K562 (cell line): ENCODE results near the gene KLRC3. TPM values are rescaled to one million over a fixed set of nuclear protein-coding genes. Genes with fewer than 3 reads are reported as not detected.
A peak's percentile ranks its signal among the peaks of the same experiment; 100 is the strongest.
"Not testable (repeated sequence)": the region's sequence is repeated elsewhere in the genome, so short reads cannot be mapped to it uniquely, and the experiment has no call there.

Source experiments
- ATAC-seq: fragments of 200-7000 bp; cut with Tn5 transposase; 3 replicates; pipeline ENCODE4 v1.9.1; 2020; ENCODE audit warnings: moderate library complexity
- BruUV-seq: library from RNA; stranded (reverse); fragments of 400-500 nt; replicated peaks from 2 replicates; lab custom pipeline; 2021; lab: Mats Ljungman, UMichigan
- CTCF ChIA-PET: fragments of 300-600 bp; formaldehyde crosslinking; extraction: SDS; loops from one replicate; lab custom pipeline; 2021; ENCODE audit warnings: low intra/inter-chr PET ratio; lab: Yijun Ruan, JAX
- POLR2A ChIA-PET: fragments of 300-600, 350-650 bp; sonication (Branson Sonifier 250); formaldehyde crosslinking; extraction: SDS; loops from one replicate; lab custom pipeline; 2021; ENCODE audit warnings: antibody characterized with exemption, inconsistent platforms; lab: Yijun Ruan, JAX
- DNase-seq, 4 experiments: peaks; one replicate each; pipeline versions ENCODE4 v3.0.0 to v3.0.0-alpha.2; 2011 to 2018; ENCODE audit warnings: low spot score in 3 of 4, mixed read lengths in 3 of 4; ENCODE audit errors: extremely low read depth in 1 of 4
- FAIRE-seq: peaks from 2 replicates; lab custom pipeline; 2011; peaks lifted over from hg19 to GRCh38; lab: Jason Lieb, UNC
- H2AFZ ChIP-seq: 2 replicates; pipeline ENCODE4 v1.6.0; 2011; ENCODE audit warnings: low read depth, low read length, control low read depth, inconsistent platforms
- H3K27ac ChIP-seq: fragments of 200-600 bp; 3 replicates; pipeline ENCODE4 v1.8.0; 2011; ENCODE audit warnings: low read depth, mild to moderate bottlenecking, control low read depth, inconsistent platforms, low read length, moderate library complexity, mixed read lengths; ENCODE audit errors: extremely low read depth
- H3K27me3 ChIP-seq, 2 experiments: fragments of 300-600 bp in 1 of 2; 2 replicates in 1 of 2; 3 replicates in 1 of 2; pipeline versions ENCODE4 v1.6.0 to v1.8.0; 2011; ENCODE audit warnings: inconsistent platforms in 2 of 2, low read length in 2 of 2, mild to moderate bottlenecking in 1 of 2, mixed read lengths in 1 of 2, moderate library complexity in 1 of 2; ENCODE audit not compliant: control insufficient read depth in 2 of 2, insufficient read depth in 2 of 2
- H3K36me3 ChIP-seq: fragments of 300-600 bp; 3 replicates; pipeline ENCODE4 v1.8.0; 2011; ENCODE audit warnings: mild to moderate bottlenecking, low read length, inconsistent platforms; ENCODE audit not compliant: control insufficient read depth, insufficient read depth
- H3K4me1 ChIP-seq, 2 experiments: fragments of 200-600 bp in 1 of 2; replicated peaks in 1 of 2; 2 replicates in 1 of 2; 3 replicates in 1 of 2; pipeline versions ENCODE4 v1.5.1 to v1.8.0; 2011; ENCODE audit warnings: inconsistent platforms in 2 of 2, low read length in 2 of 2, mild to moderate bottlenecking in 1 of 2, mixed read lengths in 1 of 2, moderate library complexity in 1 of 2; ENCODE audit not compliant: control insufficient read depth in 2 of 2, insufficient read depth in 2 of 2
- H3K4me2 ChIP-seq: 2 replicates; pipeline ENCODE4 v1.6.1; 2011; ENCODE audit warnings: low read length, control low read depth, inconsistent platforms, mixed read lengths; ENCODE audit not compliant: insufficient read depth
- H3K4me3 ChIP-seq: fragments of 200-600 bp; sonication (generic), shearing (Covaris generic); 2 replicates; pipeline ENCODE4 v1.5.1; 2016; ENCODE audit warnings: control low read depth, inconsistent platforms
- H3K79me2 ChIP-seq: fragments of 200-600 bp; 3 replicates; pipeline ENCODE4 v1.8.0; 2011; ENCODE audit warnings: low read length, inconsistent platforms; ENCODE audit not compliant: control insufficient read depth, insufficient read depth
- H3K9ac ChIP-seq, 2 experiments: 2 replicates each; pipeline versions ENCODE4 v1.6.0 to v1.6.1; 2011; ENCODE audit warnings: low read depth in 2 of 2, low read length in 2 of 2, control low read depth in 1 of 2, inconsistent platforms in 1 of 2, mild to moderate bottlenecking in 1 of 2, mixed read lengths in 1 of 2; ENCODE audit not compliant: insufficient read depth in 1 of 2
- H3K9me1 ChIP-seq: one replicate; pipeline ENCODE4 v1.6.0; 2011; ENCODE audit warnings: inconsistent platforms, mild to moderate bottlenecking, low read length, moderate library complexity; ENCODE audit not compliant: control insufficient read depth, insufficient read depth
- H3K9me3 ChIP-seq: replicated peaks from 2 replicates; pipeline ENCODE4 v1.5.1; 2011; ENCODE audit warnings: low read depth, low read length, inconsistent platforms; ENCODE audit not compliant: control insufficient read depth, insufficient read depth
- H4K20me1 ChIP-seq: replicated peaks from 2 replicates; pipeline ENCODE4 v1.6.1; 2011; ENCODE audit warnings: low read length, inconsistent platforms, mixed read lengths; ENCODE audit not compliant: control insufficient read depth, insufficient read depth
- WGBS: fragments of 100-300 bp; shearing (Covaris generic); methylation state at CpG from one replicate; pipeline ENCODE4 v1.1.6; 2016; ENCODE audit warnings: low coverage, mixed read lengths; ENCODE audit not compliant: insufficient coverage; ENCODE audit errors: missing lambda C conversion rate; 5-methylcytosine and 5-hydroxymethylcytosine counted together
- in situ Hi-C: fragments of 300-500 bp; cut with MboI; formaldehyde crosslinking; loops from 4 replicates; pipeline ENCODE4 v1.15.0; 2018; ENCODE audit warnings: inconsistent platforms, mixed read lengths
- intact Hi-C: fragments of 100-400 bp; cut with micrococcal nuclease; formaldehyde crosslinking; loops from 2 replicates; pipeline ENCODE4 v1.14.2; 2022
- polyA plus RNA-seq, 8 experiments: library from polyadenylated mRNA; depleted of rRNA in 4 of 8; stranded (reverse) in 5 of 8; unstranded in 3 of 8; fragments of >200 nt; fragmentation: Nextera tagmentation in 2 of 8; fragmentation: Illumina TruSeq in 1 of 8; extraction: Ambion mirVana in 2 of 8; extraction: Trizol in 1 of 8; gene quantifications; 2 replicates each; pipeline versions ENCODE4 v1.2.1 to v1.2.3, GENCODE V29; 2011 to 2014; ENCODE audit warnings: inconsistent platforms in 1 of 8, missing spikeins in 1 of 8
- total RNA-seq, 7 experiments: library from RNA; depleted of rRNA in 6 of 7; stranded (reverse); fragments of >200 nt in 6 of 7; fragmentation: Illumina TruSeq in 2 of 7; extraction: Trizol in 2 of 7; gene quantifications; 2 replicates each; pipeline versions ENCODE4 v1.2.1 to v1.2.3, GENCODE V29; 2011 to 2021; ENCODE audit warnings: low replicate concordance in 1 of 7

KLRC3 gene
- total and polyA plus RNA-seq, 9 of the 15 experiments (the other 6 are each of a cell fraction or from before 2014, with no cell fraction given) = 0.09 to 0.32 (median 0.18) TPM; not detected in 5

DNA sequence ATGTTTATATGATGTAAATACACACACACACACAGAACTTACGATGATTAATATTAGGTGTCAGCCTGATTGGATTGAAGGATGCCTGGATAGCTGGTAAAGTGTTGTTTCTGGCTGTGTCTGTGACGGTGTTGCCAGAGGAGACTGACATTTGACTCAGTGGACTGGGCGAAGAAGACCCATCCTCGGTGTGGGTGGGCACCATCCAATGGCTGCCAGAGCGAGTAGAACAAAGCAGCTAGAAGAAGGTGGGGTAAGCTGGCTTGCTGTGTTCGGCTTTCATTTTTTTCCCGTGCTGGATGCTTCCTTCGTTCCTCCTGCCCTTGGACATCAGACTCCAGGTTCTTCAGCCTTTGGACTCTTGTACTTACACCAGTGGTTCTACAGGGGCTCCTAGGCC is 20.7 kb upstream of the KLRC3 start:
- H3K9me1 ChIP-seq, H3K27me3 ChIP-seq, H2AFZ ChIP-seq, H3K4me1 ChIP-seq, H3K9ac ChIP-seq, intact Hi-C loops, BruUV-seq, H3K4me3 ChIP-seq, in situ Hi-C loops, ATAC-seq, CTCF ChIA-PET, POLR2A ChIA-PET, H3K36me3 ChIP-seq, FAIRE-seq, H3K79me2 ChIP-seq, H3K9me3 ChIP-seq, DNase-seq, H3K4me2 ChIP-seq, H3K27ac ChIP-seq, H4K20me1 ChIP-seq: not testable (repeated sequence)
- 40% methylated on average over 4 of the region's 8 CpGs for WGBS

DNA sequence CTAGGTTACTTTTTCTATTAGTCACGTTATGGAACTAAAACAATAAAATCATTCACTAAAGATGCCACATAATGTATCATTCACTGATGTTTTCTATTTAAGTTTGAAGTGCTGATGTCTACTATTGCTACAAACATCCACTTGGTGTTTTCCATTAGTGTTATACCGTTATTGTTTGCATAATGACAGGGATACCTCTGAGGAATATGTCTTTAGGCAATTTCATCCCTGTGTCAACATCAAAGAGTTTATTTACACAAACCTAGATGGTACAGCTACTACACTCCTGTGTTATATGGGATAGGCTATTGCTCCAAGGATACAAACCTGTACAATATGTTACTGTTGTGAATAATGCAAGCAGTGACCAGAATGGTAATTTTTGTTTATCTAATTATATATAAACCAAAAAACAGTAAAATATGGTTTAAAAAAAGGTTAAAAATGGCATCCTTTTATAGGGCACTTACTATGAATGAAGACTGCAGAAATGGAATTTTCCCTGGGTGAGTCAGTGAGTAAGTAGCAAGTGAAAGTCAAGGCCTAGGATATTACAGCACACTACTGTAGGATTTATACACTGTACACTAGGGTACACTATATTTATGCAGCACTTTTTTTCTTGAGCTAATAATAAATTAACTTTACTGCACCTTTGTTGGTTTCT is 19.3 kb upstream of the KLRC3 start:
- FAIRE-seq, intact Hi-C loops: not testable (repeated sequence)

DNA sequence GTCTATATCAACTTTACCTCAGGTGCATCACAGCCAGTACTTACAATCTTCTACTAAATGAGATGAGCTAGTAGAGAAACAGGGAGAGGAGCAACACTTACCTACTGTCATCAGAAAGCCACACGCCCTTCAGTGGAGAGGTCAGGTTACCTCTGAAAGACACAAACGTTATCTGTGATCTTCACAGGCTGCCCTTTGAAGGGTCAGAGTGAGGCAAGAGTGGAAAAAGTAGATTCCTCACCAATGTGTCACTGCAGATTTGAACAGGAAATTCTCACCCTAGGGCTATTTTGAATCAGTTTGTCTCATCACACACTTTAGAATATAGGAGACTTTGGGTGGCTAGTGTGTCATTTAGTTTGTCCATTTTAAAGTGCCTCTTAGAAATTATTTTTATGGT is 17.2 kb upstream of the KLRC3 start:
- ATAC-seq, BruUV-seq: not testable (repeated sequence)

More for the DNA sequence above, 19.3 kb upstream of the KLRC3 start:
- 0% methylated on average over 1 of the region's 2 CpGs for WGBS
- H3K79me2 ChIP-seq, H3K27me3 ChIP-seq, CTCF ChIA-PET, H3K9me3 ChIP-seq, in situ Hi-C loops, H3K4me3 ChIP-seq, H3K4me1 ChIP-seq, DNase-seq, H3K27ac ChIP-seq, POLR2A ChIA-PET, H3K36me3 ChIP-seq, BruUV-seq, H2AFZ ChIP-seq, H3K9ac ChIP-seq, H4K20me1 ChIP-seq, ATAC-seq, H3K4me2 ChIP-seq, H3K9me1 ChIP-seq: not testable (repeated sequence)

GRCh38 chr12:10435816-10436215 is 15.4 kb upstream of the KLRC3 start, which contains the start of gene KLRC2:
KLRC2 (minus strand) TSS chr12:10436010; CDS start chr12:10435986, 24 bp downstream.
- H3K27me3 ChIP-seq, H4K20me1 ChIP-seq, intact Hi-C loops, H3K4me2 ChIP-seq, H2AFZ ChIP-seq, CTCF ChIA-PET, H3K9me1 ChIP-seq, H3K79me2 ChIP-seq, BruUV-seq, H3K9me3 ChIP-seq, H3K4me3 ChIP-seq, H3K9ac ChIP-seq, POLR2A ChIA-PET, H3K27ac ChIP-seq, in situ Hi-C loops, H3K4me1 ChIP-seq, H3K36me3 ChIP-seq: not testable (repeated sequence)
- ATAC-seq = peak; percentile 84
- DNase-seq = peak in 1 of 4 experiments; percentile 41
- no CpG with 5 or more reads among the region's 3 CpGs for WGBS
- FAIRE-seq = peak; percentile 62

More for the DNA sequence above, 17.2 kb upstream of the KLRC3 start:
- in situ Hi-C loops, H2AFZ ChIP-seq, intact Hi-C loops, H3K36me3 ChIP-seq, H3K9ac ChIP-seq, H3K9me3 ChIP-seq, H3K27me3 ChIP-seq, CTCF ChIA-PET, DNase-seq, H3K4me2 ChIP-seq, H3K4me3 ChIP-seq, H3K9me1 ChIP-seq, FAIRE-seq, H3K27ac ChIP-seq, POLR2A ChIA-PET, H3K79me2 ChIP-seq, H3K4me1 ChIP-seq, H4K20me1 ChIP-seq: not testable (repeated sequence)
- WGBS = no CpG with 5 or more reads among the region's 2 CpGs
